ENCODE measurements around the gene SNX32.
A peak's percentile ranks its signal among the peaks of the same experiment; 100 is the strongest.

The SNX32 gene

DNA sequence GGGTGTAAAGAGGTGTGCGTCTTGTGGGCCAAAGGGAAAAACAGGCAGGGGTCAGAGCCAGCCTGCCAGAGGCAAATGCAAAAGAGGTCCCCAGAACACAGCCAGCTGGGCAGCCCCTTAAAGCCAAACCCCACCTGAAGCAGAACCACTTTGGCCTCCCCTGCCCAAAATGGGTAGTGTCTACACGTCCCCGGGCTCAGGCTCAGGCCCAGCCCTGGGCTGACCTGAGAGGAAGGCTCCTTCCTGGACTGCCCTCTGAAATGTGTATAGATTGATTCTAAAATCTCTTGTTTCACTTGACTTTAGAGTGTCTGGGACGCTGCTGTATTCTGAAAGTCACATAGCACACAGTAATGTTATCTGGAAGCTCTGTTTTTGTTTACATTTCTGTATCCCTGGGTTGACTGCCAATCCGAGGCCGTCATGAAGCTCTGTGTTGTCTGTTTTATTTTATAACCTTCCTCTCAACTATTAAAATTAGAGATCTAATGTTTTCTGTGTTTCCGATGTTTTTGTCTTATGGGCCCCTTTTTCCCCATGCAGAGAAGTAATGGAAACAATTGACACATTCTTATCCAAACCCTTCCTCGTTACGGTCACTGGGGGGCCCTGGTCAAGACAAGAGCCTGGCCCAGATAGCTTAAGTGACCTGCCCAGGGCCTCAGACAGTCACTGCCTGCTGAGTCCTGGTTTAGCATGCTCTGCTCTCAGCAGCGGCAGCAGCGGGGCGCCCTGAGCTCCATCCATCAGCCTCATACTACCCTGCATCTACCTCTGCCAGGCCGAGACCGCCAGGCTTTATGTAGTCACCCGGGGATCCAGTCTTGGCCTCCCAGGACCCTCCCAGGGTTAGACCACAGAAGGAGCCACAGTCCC, 36.8 kb upstream of the SNX32 start:
- peaks cover 20% of the 10 kb centered on the region for H3K27me3 Mint-ChIP-seq (ENCODE audit: low read depth, poor library complexity)
- DNase-seq = no peak
- H3K4me3 Mint-ChIP-seq = no peak overlapping the region
- H3K9me3 Mint-ChIP-seq = no peaks in the 10 kb centered on the region
- H3K27ac Mint-ChIP-seq = peak overlapping the region; percentile 20
- TF ChIP-seq, protein P1, sequence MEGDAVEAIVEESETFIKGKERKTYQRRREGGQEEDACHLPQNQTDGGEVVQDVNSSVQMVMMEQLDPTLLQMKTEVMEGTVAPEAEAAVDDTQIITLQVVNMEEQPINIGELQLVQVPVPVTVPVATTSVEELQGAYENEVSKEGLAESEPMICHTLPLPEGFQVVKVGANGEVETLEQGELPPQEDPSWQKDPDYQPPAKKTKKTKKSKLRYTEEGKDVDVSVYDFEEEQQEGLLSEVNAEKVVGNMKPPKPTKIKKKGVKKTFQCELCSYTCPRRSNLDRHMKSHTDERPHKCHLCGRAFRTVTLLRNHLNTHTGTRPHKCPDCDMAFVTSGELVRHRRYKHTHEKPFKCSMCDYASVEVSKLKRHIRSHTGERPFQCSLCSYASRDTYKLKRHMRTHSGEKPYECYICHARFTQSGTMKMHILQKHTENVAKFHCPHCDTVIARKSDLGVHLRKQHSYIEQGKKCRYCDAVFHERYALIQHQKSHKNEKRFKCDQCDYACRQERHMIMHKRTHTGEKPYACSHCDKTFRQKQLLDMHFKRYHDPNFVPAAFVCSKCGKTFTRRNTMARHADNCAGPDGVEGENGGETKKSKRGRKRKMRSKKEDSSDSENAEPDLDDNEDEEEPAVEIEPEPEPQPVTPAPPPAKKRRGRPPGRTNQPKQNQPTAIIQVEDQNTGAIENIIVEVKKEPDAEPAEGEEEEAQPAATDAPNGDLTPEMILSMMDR (IDR thresholded peaks at IDR 0.05) = no peak
- no peaks in the 10 kb centered on the region for H3K36me3 Mint-ChIP-seq (ENCODE audit: low read depth)
- peaks cover 30% of the 10 kb centered on the region for H3K4me1 Mint-ChIP-seq

DNA sequence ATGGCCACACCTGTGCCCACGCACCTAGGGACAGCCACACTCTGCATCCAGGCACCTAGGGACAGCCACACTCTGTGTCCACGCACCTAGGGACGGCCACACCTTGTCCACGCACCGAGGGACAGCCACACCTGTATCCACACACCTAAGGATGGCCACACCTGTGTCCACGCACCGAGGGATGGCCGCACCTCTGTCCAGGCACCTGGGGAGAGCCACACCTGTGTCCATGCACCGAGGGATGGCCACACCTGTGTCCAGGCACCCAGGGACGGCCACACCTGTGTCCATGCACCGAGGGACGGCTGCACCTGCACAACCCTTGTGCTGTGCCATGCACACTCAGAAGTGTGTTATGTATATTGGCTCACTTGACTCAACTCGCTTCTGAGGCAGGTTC, 36.1 kb upstream of the SNX32 start:
- Mint-ChIP-seq H3K4me1 (peaks cover 28% of the 10 kb centered on the region), H3K4me3 (no peak overlapping the region), H3K9me3 (no peaks in the 10 kb centered on the region), H3K27me3 (ENCODE audit: low read depth, poor library complexity) (peaks cover 23% of the 10 kb centered on the region), H3K27ac (no peak overlapping the region), H3K36me3 (ENCODE audit: low read depth) (no peaks in the 10 kb centered on the region)
- TF ChIP-seq, protein P1 (IDR thresholded peaks at IDR 0.05) = no peak
- no peak for DNase-seq

DNA sequence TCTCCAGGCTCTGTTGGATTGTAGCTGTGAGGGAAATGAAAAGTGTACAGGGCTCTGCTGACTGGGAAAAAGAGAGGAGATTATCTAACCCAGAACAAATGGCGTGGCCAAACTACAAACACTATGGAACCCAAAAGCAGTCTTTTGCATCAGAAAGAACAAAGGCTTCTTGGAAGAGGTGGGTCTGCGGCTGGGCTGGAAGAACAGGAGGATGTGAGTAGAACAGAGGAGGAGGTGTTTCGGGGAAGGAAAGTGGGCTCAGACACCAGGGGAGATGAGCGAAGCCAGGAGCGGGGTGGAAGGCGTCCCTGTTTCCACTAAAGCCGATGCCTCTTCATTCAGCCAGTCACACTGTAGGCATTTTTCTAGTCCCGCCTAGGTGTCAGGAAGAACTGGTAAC, 34.9 kb upstream of the SNX32 start:
- Mint-ChIP-seq H3K36me3 (ENCODE audit: low read depth) (no peaks in the 10 kb centered on the region), H3K27me3 (ENCODE audit: low read depth, poor library complexity) (peaks cover 34% of the 10 kb centered on the region), H3K27ac (no peak overlapping the region), H3K9me3 (no peaks in the 10 kb centered on the region), H3K4me1 (peaks cover 25% of the 10 kb centered on the region), H3K4me3 (no peak overlapping the region)
- no peak for DNase-seq
- TF ChIP-seq, protein P1 (IDR thresholded peaks at IDR 0.05) = no peak

DNA sequence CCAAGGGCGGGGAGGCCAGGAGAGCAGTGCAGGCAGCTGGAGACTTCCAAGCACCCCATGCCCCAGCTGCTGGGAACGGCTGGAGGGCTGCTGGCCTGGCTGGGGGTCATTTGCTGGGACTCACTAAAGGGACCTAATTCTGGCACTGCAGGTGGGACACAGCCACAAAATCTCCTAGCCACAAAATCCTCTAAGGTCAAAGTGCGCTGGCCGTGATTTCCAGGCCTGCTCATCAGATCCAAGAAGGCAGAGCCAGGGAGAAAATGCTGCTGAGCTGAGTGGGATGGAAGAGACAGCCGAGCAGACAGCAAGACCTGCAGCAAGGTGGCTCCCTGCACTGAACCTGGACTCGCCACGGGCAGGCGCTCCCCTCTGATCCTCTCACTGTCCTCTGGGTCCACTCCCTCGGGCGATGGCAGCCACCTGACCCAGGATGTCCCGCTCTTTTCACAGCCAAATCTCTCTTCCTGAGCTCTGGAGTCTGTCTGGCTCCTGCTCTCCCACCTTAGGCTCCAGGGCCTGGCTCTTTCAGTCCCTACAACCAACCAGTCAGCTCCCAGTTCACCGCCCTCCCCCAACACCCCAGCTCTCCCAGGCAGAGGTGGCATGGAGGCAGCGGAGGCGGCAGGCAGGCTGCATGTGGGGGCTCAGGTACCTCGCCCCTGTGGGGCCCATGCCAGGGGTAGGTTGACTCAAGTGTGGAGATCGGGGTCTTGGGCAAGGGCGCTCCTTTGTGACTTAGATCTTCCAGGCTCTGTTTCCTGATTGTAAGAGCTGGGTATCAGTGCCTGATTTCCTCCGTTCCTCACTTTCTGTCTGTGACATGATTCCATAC, 32.4 kb upstream of the SNX32 start:
- Mint-ChIP-seq H3K4me1 (peaks cover 20% of the 10 kb centered on the region), H3K36me3 (ENCODE audit: low read depth) (no peaks in the 10 kb centered on the region), H3K27me3 (ENCODE audit: low read depth, poor library complexity) (peaks cover 37% of the 10 kb centered on the region), H3K27ac (peak overlapping the region; percentile 36), H3K4me3 (no peak overlapping the region), H3K9me3 (no peaks in the 10 kb centered on the region)
- DNase-seq = no peak
- TF ChIP-seq, protein P1 (IDR thresholded peaks at IDR 0.05) = no peak

DNA sequence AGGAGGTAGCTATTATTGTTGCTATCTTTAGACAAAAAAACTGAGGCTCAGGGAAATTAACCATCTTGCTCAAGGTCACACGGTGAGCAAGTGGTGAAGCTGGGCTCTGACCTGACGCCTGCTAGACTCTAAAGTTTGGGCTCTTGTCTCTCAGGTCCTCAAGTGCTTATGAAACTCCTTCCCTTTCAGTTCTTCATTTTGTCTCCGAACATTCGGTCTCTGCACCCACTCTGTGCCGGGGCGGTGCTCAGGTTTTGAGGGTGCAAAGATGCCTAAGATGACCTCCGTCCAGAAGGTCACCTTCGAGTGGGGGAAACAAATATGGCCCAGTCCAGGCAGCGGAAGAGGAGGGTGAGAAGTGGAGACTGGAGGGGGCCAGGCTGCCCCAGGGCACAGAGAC, 30.9 kb upstream of the SNX32 start:
- TF ChIP-seq, protein P1 (IDR thresholded peaks at IDR 0.05) = no peak
- H3K27me3 Mint-ChIP-seq (ENCODE audit: low read depth, poor library complexity) = peaks cover 36% of the 10 kb centered on the region
- no peak overlapping the region for H3K27ac Mint-ChIP-seq
- H3K4me1 Mint-ChIP-seq = peaks cover 13% of the 10 kb centered on the region
- no peak for DNase-seq
- no peaks in the 10 kb centered on the region for H3K36me3 Mint-ChIP-seq (ENCODE audit: low read depth)
- H3K9me3 Mint-ChIP-seq = no peaks in the 10 kb centered on the region
- H3K4me3 Mint-ChIP-seq = no peak overlapping the region

Measured in nephron progenitor cell (in vitro differentiated cells).